Heart right ventricle (tissue), 16 donors: ENCODE results near the gene PHKA2. TPM values are rescaled to one million over a fixed set of nuclear protein-coding genes. Genes with fewer than 3 reads are reported as not detected.

ENCODE experiments used
- ATAC-seq, 8 donors: fragments of 200-7000 bp; cut with Tn5 transposase; one replicate each; pipeline ENCODE4 v1.9.1; 2020; ENCODE audit warnings: mild to moderate bottlenecking in 8 of 8, moderate library complexity in 8 of 8, moderate number of reproducible peaks in 1 of 8
- DNase-seq, 2 donors: peaks; one replicate each; pipeline ENCODE4 v3.0.0-alpha.2; 2020
- H3K27ac ChIP-seq, 10 donors: fragments of 200-600 bp; sonication (generic) in 2 of 10; one replicate each; pipeline versions ENCODE4 v1.5.0 to v1.8.0; 2020 to 2022; ENCODE audit warnings: mild to moderate bottlenecking in 3 of 10
- H3K27me3 ChIP-seq, 7 donors: fragments of 200-600 bp; one replicate each; pipeline ENCODE4 v1.8.0; 2021 to 2022; ENCODE audit warnings: mild to moderate bottlenecking in 2 of 7
- H3K36me3 ChIP-seq, 9 donors: fragments of 200-600 bp; sonication (generic) in 1 of 9; one replicate each; pipeline versions ENCODE4 v1.5.0 to v1.8.0; 2020 to 2022; ENCODE audit warnings: mild to moderate bottlenecking in 2 of 9
- H3K4me1 ChIP-seq, 9 donors: fragments of 200-600 bp; sonication (generic) in 1 of 9; one replicate each; pipeline versions ENCODE4 v1.5.0 to v1.8.0; 2020 to 2022; ENCODE audit warnings: mild to moderate bottlenecking in 4 of 9
- H3K4me3 ChIP-seq, 10 donors: fragments of 200-600 bp; sonication (generic) in 2 of 10; one replicate each; pipeline versions ENCODE4 v1.5.0 to v1.8.0; 2020 to 2022; ENCODE audit warnings: mild to moderate bottlenecking in 7 of 10, moderate library complexity in 2 of 10
- H3K9me3 ChIP-seq, 11 donors: fragments of 200-600 bp in 10 of 11; sonication (generic) in 2 of 11; one replicate each; pipeline versions ENCODE4 v1.5.0 to v1.8.0; 2013 to 2022; ENCODE audit warnings: mild to moderate bottlenecking in 2 of 11, control low read depth in 1 of 11, moderate library complexity in 1 of 11
- WGBS, 2 donors: extraction: QIAGEN DNeasy Blood & Tissue Kit; methylation state at CpG; one replicate each; pipeline ENCODE4 v1.1.7; 2013; ENCODE audit warnings: inconsistent platforms in 1 of 2; 5-methylcytosine and 5-hydroxymethylcytosine counted together
- intact Hi-C, 10 donors: fragments of 100-400 bp; cut with DNase I; formaldehyde crosslinking; loops; one replicate each; pipeline versions ENCODE4 v1.11.1 to v1.14.2; 2022
- polyA plus RNA-seq, 2 donors: library from polyadenylated mRNA; stranded (reverse); fragments of 200-250 nt; gene quantifications; one replicate each; pipeline ENCODE4 v1.2.3, GENCODE V29; 2013
- total RNA-seq, 10 donors: library from RNA; stranded (reverse); fragmentation: NEBNext Ultra II Directional in 3 of 10; extraction: Animal tissue kit (Norgen Biotek cat#: 25700) in 3 of 10; gene quantifications; one replicate each; pipeline versions ENCODE4 v1.2.1 to v1.2.4, GENCODE V29; 2021 to 2023
- TF ChIP-seq, protein P1 (sequence below), 9 donors: fragments of 200-600 bp; sonication (generic) in 2 of 9; IDR thresholded peaks; one replicate each; pipeline versions ENCODE4 v1.5.0 to v1.8.0; 2021 to 2022; ENCODE audit warnings: antibody characterized with exemption in 9 of 9, mild to moderate bottlenecking in 5 of 9, moderate library complexity in 1 of 9
- donor health status: Arrhythmogenic right ventricular cardiomyopathy.
- donor health status: ischemic (EF 13 %, LVEDD 7.1; RV severe dilation, severe dysfunction).
- donor health status: healthy with polysubstance abuse.
- donor health status: DM: no; HTN: yes; CAD: no.
- donor health status: DM: no; HTN: no; CAD: no.
- donor health status: ischemic (EF 25% LVEDD 6.9; RV normal size, moderate dysfunction).
- donor health status: ischemic (EF 25% LVEDD 5.7; RV mildly dilated, moderate dysfunction).
- donor health status: healthy.
- donor health status: DM: yes; HTN: yes; CAD: no.
- donor health status: Ischemic cardiomyopathy.
- donor health status: ischemic (EF 35%, LVEDD 5.7; RV mildly dilated, moderate dysfunction).
- donor health status: nonischemic (EF 11% LVEDD 7.7; RV severe dilation, severe dysfunction).
- donor health status: DM: yes; HTN: yes; CAD: no.
- donor health status: PGD.
- donor health status: ischemic (EF 29% LVEDD 5.4; RV normal size, mild dysfunction).
- donor health status: nonischemic (EF 23%, LVEDD 6.1; RV moderate dilation, normal function).

Gene PHKA2
- total and polyA plus RNA-seq, 12 donors = 15.6 to 61.1 (median 25.3) TPM

DNA sequence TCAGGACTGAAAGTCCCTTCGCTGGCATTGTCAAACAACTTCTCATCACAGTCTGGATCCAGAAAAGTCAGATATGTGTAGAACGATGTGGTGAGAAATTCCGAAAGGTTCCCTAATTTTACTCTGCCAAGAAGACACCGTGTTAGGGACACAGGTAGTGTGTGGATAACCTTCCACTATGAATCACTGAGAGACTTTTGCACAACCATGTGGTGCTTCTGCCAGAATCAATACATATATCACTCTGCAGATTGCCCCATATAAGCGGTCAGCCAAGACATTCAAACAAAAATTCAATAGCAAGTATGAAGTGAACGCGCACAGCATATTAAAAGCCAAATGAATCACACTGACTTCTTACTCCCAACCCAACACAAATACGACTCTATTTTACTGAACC, 63.8 kb downstream of the PHKA2 start:
- Histone ChIP-seq H3K27ac (no peak overlapping the region), H3K4me1 (no peaks in the 10 kb centered on the region), H3K36me3 (peaks cover 0 to 48% (median 14%) of the 10 kb centered on the region in 9 donors), H3K4me3 (no peak overlapping the region), H3K27me3 (no peaks in the 10 kb centered on the region), H3K9me3 (peaks cover 0 to 15% (median 0%) of the 10 kb centered on the region in 11 donors)
- ATAC-seq = no peak
- TF ChIP-seq, protein P1, sequence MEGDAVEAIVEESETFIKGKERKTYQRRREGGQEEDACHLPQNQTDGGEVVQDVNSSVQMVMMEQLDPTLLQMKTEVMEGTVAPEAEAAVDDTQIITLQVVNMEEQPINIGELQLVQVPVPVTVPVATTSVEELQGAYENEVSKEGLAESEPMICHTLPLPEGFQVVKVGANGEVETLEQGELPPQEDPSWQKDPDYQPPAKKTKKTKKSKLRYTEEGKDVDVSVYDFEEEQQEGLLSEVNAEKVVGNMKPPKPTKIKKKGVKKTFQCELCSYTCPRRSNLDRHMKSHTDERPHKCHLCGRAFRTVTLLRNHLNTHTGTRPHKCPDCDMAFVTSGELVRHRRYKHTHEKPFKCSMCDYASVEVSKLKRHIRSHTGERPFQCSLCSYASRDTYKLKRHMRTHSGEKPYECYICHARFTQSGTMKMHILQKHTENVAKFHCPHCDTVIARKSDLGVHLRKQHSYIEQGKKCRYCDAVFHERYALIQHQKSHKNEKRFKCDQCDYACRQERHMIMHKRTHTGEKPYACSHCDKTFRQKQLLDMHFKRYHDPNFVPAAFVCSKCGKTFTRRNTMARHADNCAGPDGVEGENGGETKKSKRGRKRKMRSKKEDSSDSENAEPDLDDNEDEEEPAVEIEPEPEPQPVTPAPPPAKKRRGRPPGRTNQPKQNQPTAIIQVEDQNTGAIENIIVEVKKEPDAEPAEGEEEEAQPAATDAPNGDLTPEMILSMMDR (IDR thresholded peaks at IDR 0.05) = no peak
- intact Hi-C loops = no loop called here
- DNase-seq = no peak
- WGBS, 2 donors = 93 to 94% methylated on average over 8 of the region's 8 CpGs

DNA sequence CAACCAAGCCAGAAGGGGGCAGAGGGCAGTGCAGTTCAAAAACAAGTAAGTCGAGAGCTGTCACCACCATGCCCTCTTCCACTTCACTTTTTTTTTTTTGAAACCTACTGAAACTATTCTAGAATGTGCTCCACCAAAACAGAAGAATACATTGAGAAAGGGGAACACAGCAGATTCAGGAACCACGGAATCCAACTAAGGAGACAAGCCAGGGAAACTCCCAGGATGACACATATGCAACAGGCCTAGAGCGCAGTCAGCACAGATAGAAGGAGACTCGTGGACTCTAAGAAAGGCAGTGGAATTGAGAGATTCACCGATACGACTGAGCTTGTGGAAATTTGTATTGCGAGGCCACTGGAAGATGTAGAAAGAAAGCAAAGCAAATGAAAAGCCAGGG, 66.1 kb downstream of the PHKA2 start:
- 96 to 97% methylated on average over 7 of the region's 7 CpGs for WGBS, 2 donors
- DNase-seq (no peak), ATAC-seq (no peak)
- Histone ChIP-seq H3K27ac (no peak overlapping the region), H3K4me1 (no peaks in the 10 kb centered on the region), H3K36me3 (peaks cover 0 to 53% (median 14%) of the 10 kb centered on the region in 9 donors), H3K27me3 (no peaks in the 10 kb centered on the region), H3K4me3 (no peak overlapping the region), H3K9me3 (peaks cover 0 to 15% (median 0%) of the 10 kb centered on the region in 11 donors)
- TF ChIP-seq, protein P1 (IDR thresholded peaks at IDR 0.05) = no peak
- intact Hi-C loops = no loop called here

DNA sequence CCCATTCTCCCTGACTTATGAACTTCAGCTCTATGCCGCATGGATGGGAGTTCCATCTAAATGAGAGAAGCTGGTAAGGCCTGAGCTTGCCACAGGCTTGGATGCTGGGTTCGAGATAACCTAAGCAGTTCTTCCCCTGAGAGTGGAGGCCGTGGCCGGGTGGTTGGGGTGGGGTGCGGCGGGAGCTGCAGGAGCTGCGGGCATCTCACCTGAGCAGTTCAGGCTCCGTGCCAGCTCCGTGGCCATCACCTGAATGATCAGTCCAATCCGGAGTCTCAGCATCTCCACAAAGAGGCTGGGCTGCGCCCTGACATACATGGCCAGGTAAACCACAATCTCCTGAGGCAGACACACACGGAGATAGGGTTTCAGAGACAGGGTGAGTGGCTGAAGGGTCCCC, 77.6 kb downstream of the PHKA2 start:
- intact Hi-C loops = loop anchor here in 2 of 10 donors (10.0 kb wide), 2 partner anchors 501 to 511 kb away; no protein-coding TSS in a partner anchor

DNA sequence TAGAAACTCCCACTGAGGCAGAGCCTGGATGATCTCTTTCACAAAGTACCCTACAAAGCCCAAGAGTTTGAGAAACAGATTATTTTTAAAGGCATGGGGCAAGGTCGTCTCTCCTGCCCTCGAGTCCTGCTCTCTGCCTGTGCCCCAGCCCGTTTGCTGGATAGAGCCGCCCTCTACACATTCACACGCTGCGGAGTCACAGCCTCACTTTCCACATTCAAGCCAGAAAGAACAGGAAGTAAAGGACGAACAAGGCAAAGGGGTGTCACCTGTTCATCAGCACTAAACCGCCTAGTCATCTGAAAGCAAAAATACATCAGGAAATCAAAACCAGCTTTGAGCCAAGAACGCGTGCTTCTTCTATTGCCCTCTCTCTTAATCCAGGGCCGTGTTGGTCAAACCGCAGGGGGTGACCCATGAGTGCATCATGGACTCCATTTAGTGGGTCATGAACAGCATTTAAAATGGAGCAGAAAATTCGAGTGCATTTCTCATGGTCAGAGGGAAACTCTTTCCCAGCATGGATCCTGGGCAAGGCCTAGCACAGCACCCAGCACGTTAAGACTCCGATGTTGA, 83.4 kb downstream of the PHKA2 start:
- TF ChIP-seq, protein P1 (IDR thresholded peaks at IDR 0.05) = no peak
- ATAC-seq (no peak), DNase-seq (no peak)
- WGBS, 2 donors = 81 to 87% methylated on average over 15 of the region's 15 CpGs
- no peaks in the 10 kb centered on the region for H3K9me3 ChIP-seq
- H3K27me3 ChIP-seq = no peaks in the 10 kb centered on the region
- H3K4me1 ChIP-seq = peaks cover 0 to 10% (median 7%) of the 10 kb centered on the region in 9 donors
- no peak overlapping the region for H3K4me3 ChIP-seq
- no peak overlapping the region for H3K27ac ChIP-seq
- intact Hi-C loops = loop anchor here in 5 of 10 donors (5.0 to 10.0 kb wide), 5 partner anchors 493 to 508 kb away; no protein-coding TSS in a partner anchor
- H3K36me3 ChIP-seq = peaks cover 0 to 41% (median 0%) of the 10 kb centered on the region in 9 donors

More for the DNA sequence above, 77.6 kb downstream of the PHKA2 start:
- Histone ChIP-seq H3K27ac (no peak overlapping the region), H3K4me3 (no peak overlapping the region), H3K4me1 (no peaks in the 10 kb centered on the region), H3K9me3 (no peaks in the 10 kb centered on the region), H3K36me3 (peaks cover 0 to 76% (median 0%) of the 10 kb centered on the region in 9 donors), H3K27me3 (no peaks in the 10 kb centered on the region)
- TF ChIP-seq, protein P1 (IDR thresholded peaks at IDR 0.05) = no peak
- ATAC-seq (no peak), DNase-seq (no peak)
- 96% methylated on average over 12 of the region's 12 CpGs for WGBS, 2 donors
